Astrocyte of the hippocampus (primary cell): ENCODE measurements around the gene KRTAP5-7.
"Not testable (repeated sequence)": the region's sequence is repeated elsewhere in the genome, so short reads cannot be mapped to it uniquely, and the experiment has no call there.

Source experiments
- DNase-seq: peaks from one replicate; pipeline ENCODE4 v3.0.0; 2011; ENCODE audit warnings: low read depth, low spot score

Gene KRTAP5-7, protein sequence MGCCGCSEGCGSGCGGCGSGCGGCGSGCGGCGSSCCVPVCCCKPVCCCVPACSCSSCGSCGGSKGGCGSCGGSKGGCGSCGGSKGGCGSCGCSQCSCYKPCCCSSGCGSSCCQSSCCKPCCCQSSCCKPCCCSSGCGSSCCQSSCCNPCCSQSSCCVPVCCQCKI

DNA sequence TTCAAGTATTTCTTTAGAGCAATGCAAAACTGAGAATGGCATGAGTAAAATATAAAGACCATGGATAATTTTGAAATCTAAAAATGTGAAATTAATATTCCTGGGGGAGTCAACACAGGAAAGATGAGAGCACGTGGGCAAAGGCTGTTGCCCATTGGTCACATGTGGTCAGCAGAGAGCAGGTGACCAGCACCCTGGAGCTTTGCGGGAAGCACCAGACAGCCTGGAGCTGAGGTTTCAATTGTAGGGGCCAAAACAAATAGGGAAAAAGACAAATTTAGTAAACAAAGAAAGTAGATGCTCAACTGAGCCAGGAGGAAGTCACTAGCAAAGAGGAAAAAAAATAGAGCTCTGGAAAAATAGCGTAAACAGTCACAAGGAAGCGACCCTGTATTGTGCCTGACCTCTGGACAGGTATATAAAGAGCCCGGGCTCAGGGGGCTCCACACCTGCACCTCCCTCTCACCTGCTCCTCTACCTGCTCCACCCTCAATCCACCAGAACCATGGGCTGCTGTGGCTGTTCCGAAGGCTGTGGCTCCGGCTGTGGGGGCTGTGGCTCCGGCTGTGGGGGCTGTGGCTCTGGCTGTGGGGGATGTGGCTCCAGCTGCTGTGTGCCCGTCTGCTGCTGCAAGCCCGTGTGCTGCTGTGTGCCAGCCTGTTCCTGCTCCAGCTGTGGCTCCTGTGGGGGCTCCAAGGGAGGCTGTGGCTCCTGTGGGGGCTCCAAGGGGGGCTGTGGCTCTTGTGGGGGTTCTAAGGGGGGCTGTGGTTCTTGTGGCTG, at the start of gene KRTAP5-7:
KRTAP5-7 (plus strand) TSS at position 472 of the 780 bp plus-strand sequence; CDS start at position 506, 34 bp downstream.
- not testable (repeated sequence) for DNase-seq

- no peak for DNase-seq
These were observed 49.2 kb upstream of the KRTAP5-7 start for GRCh38 chr11:71477641-71478527.

DNA sequence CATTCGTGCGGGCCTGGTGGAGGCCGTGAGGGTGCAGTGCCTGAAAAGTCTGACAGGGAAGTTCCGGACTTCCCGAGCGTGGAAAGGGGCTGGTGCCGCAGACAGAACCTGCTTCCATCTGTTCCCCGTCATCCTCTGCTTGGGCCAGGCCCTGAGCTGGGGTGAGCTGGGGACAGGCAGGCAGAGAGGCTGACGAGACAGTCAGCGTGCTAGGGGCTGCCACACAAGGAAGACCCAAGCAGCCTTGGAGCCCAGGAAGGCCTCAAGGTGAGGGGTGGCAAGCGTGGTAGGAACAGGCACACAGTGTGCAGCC, 48.6 kb upstream of the KRTAP5-7 start:
- no peak for DNase-seq

GRCh38 chr11:71481101-71481960, 45.7 kb upstream of the KRTAP5-7 start:
- DNase-seq: no peak

GRCh38 chr11:71482216-71482615, 44.9 kb upstream of the KRTAP5-7 start:
- DNase-seq: no peak

DNA sequence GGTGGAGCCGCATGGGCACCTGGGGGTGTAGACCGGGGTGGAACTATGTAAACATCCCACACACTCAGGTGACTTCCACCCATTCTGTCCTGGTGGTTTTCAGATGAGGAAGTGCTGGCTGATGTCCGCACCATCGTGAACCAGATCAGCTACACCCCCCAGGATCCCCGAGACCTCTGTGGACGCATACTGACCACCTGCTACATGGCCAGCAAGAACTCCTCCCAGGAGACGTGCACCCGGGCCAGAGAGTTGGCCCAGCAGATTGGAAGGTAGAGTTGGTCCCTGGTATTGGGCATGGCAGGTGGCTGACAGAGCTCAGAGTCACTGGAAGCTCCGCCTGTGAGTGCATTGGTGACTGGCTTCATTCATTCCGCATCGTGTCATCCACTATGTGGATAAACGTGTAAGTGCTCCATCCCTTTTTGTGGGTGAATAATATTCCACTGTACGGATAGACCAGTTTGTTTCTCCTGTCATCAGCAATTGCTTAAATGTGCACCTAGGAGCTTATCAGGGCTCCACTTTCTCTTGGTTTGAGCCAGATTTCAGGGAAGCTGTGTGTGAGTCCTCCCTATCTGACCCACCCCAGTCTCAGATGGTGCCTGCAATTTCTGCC, 44.2 kb upstream of the KRTAP5-7 start:
- no peak for DNase-seq

DNA sequence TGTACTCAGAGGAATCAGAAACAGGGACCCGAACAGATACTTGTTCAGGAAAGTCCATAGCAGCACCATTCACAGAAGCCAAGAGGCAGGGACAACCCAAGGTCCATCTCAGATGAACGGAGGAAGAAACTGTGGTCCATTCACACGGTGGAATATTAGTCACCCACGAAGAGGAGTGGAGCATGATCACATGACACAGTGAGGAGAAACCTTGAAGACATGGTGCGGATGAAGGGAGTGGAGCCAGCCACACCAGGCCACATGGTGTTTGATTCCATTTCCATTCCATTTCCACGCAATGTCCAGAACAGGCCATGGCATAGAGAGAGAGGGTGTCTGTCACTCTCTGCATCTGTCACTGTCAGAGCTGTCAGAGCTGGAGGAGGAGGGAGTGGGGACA, 43.4 kb upstream of the KRTAP5-7 start:
- DNase-seq: no peak

DNA sequence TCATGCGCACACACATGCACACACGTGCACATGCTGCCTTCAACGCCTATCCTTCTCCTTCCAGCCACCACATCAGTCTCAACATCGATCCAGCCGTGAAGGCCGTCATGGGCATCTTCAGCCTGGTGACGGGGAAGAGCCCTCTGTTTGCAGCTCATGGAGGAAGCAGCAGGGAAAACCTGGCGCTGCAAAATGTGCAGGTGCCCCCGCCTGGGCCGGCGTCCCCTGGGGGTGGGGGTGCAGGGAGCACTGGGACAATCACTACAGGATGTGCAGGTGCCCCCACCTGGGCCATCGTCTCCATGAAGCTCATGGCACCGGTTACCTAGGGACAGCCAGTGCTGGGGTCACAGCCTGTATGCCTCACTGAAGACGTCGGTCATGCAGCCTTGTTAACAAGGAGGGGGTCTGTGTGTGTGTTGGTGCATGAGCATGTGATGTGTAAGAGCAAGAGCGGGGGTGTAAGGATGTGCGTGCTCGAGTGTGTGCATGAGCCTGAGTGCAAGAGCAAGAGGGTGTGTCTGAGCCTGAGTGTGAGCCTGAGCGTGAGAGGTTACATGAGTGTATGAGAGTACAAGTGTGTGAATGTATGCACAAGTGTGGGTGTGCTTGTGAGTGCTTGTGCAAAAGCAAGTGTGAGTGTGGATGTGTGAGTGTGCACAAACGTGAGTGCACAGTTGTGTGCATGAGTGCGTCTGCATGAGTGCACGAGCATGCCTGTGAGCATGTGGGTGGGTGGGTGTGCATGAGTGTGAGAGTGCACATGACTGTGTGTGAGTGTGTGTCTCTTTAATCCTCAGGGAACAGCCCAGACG, 42.6 kb upstream of the KRTAP5-7 start:
- DNase-seq: no peak

DNA sequence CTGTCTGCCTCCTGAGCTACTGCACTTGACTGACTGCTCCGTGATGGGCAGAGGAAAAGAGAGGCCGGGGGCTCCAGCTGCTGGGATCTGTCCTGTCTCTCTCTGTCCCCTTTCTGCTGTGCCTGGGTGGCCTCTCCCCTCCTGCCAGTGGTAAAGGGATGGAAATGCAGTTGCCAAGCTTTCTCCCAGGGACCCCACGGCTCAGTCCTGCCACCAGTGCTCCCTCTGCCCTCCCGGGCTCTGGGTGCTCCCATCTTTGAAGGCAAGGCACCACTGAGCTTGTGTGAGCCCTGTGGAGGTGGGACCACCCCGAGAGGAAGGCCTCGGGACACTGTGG, 42.0 kb upstream of the KRTAP5-7 start:
- DNase-seq: no peak

DNA sequence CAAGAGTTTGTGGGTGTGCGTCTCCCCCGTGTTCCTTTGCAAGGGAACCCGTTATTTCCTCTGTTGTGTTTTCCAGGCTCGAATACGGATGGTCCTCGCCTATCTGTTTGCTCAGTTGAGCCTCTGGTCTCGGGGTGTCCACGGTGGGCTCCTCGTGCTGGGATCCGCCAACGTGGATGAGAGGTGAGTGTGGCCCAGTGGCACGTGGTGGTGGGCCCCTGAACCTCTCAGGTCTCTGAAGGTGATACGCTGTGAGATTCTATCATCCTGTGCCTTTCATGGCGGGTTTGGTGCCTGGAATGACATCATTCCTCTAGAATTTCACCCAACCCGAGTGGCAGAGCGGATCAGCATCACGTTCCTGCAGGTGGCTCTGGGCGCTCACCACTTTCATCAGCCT, 41.6 kb upstream of the KRTAP5-7 start:
- DNase-seq: no peak

- DNase-seq: no peak
These were observed 40.7 kb upstream of the KRTAP5-7 start for GRCh38 chr11:71486320-71486719.

GRCh38 chr11:71488681-71489270, 38.3 kb upstream of the KRTAP5-7 start:
- DNase-seq: no peak

DNA sequence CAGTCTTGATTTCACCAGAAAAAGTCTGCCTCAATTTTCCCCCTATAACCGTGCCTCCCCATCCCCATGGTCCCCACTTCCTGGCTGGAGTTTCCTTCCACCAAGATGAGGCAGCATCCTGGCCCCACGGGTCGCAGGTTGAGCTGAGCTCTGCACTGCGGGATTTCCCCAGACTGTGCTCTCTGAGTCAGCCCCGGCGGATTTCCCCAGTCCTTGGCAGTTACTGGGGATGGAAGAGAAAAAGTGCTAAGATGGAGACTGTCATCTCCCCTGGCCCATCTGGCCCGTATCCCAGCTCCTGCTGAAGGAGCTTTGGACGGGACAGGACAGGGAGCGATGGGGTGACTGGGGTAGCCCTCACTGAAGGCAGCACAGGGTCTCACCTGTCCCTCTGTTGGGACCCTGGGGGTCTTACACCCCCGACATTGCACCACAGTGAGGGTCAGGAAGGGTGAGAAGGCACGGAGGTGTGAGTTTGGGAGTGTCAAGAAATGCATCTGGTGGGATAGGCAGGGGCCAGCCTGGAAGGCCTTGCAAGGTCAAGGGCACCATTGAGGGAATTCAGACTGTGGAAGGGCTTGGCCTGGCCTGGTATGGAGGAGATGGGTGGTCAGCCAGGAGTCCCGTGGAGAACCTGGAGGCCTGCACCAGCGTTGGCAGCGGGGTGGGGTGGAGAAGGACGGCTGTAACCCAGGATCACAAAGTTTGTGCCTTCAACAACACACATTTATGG, 37.6 kb upstream of the KRTAP5-7 start:
- peak; percentile 29 for DNase-seq

- DNase-seq: no peak
These were observed 36.9 kb upstream of the KRTAP5-7 start for GRCh38 chr11:71490044-71490730.

DNA sequence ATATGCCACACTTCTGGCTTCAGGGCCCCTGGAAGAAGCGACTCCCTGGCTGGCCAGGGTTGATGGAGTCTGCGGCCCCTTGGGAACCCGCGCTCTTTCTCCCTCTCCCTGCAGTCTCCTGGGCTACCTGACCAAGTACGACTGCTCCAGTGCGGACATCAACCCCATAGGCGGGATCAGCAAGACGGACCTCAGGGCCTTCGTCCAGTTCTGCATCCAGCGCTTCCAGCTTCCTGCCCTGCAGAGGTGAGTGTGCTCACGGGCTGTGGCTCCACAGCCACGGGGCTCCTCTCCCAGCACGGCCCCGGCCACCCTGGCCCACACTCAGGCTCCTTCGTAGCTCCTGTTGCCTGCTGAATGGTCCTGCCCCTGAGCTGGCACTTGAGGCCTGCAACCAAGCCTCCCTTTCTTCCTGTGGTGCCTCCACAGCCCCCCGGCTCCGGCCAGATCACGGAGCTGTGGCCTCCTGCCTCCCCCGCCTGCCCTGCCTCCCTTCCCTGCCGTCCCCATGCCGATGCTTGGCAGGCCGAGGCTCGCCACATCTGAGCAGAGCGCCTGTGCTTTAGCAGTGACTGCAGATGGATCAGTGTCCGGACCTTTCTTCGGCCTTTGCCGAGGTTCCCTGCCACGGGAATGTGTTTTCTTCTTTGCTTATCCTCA, 36.2 kb upstream of the KRTAP5-7 start:
- no peak for DNase-seq

DNA sequence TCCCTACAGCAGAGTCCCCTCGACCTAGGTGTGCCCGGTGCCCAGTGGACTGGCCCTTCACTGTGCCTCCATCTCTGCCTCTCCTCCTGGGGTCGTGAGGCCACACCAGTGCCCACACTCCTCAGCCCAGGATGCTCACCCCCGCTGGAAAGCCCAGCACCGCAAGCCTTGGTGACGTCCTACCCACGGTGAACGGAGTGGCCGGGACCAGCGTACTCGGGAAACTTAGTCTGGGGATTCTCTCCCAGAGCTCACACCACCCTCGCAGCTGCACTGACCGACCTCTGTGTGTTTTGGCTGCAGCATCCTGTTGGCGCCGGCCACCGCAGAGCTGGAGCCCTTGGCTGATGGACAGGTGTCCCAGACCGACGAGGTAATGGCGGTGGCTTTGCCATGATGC, 35.5 kb upstream of the KRTAP5-7 start:
- no peak for DNase-seq

GRCh38 chr11:71491940-71492339, 35.1 kb upstream of the KRTAP5-7 start:
- no peak for DNase-seq
